Nucleus accumbens (tissue), 56 donors: ENCODE results near the gene RTN4.

ENCODE experiments used
- DNase-seq, 56 donors: peaks; one replicate each; lab custom pipeline; 2025; lab: John Stamatoyannopoulos, UW

RTN4 gene

GRCh38 chr2:54975598-54976492 lies 74.4 kb downstream of the RTN4 start:
- DNase-seq = no peak

DNA sequence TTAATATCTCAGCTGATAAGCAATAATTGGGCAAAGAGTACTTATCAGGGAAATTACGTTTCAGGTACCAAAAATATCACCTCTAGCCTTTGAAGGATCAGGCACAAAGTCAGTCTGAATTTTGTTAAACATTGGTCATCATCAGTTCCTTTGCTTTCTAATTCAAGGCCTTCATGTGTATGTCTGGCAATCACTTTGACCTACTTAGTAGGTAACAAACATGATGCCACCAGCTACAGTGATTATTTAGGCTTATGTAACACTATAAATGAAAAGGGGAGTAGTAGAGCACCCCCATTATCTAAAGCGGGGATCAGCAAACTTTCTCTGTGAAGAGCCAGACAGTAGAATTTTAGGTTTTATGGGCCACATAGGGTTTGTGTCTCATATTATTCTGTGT lies 75.1 kb downstream of the RTN4 start:
- DNase-seq = no peak

GRCh38 chr2:54969940-54970338 lies 80.3 kb downstream of the RTN4 start:
- DNase-seq = no peak

DNA sequence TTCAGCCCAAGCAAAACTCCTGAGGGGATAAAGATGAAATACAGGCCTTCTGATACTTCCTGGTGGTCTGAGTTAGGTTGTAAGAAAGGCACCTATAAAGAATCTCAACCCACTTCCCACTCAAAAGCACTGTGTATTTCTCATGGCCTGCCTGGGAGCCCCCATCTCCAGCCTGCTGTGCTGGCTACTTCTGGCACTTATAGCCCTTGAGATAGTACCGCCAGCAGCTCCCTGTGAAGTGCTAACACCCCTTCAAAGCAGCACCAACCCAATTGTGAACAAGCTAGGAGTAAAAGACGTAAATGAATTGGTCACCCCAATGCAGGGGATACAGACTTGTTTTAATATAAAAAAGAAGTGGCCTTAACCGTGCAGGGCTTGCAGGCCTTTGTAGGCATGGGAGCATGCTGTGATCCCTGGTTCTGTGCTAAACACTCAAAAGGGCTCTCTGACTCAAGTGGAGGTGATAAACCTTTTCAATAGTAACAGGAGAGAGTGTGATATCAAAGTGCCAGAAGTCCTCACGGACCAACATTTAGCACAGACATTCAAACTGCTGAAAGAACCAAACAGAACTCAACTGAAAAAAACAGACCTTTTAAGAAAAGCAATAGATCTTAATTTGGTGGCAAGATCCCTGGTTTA lies 80.8 kb downstream of the RTN4 start:
- no peak for DNase-seq

DNA sequence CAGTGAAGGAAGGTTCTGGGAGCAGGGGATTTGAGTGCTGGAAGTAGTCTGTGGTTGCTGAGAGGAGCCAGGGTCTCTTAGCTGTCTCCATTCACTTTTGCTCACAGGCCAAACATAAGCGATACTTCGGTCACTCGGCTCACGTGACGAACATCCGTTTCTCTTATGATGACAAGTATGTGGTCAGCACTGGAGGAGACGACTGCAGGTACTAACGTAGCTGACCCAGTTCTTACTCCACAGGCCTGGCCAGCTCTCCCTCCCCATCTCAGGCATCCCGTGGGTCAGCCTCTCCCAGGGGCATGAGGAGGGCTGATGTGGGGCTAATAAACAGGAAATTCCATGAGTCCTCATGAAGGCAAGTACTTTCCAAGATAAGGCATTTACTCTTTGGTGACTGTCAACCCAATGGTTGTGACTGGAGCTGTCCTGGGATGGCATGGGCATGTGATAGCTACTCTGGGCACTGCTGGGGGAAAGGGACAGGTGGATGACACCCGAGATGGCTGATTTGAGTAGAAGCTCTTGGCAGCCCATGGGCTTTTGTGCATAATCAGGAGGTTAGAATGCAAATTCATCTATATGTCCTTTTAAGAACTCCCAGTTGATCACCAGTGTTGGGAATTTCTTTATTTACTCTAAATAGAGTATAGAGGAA lies 81.6 kb downstream of the RTN4 start:
- DNase-seq = no peak

DNA sequence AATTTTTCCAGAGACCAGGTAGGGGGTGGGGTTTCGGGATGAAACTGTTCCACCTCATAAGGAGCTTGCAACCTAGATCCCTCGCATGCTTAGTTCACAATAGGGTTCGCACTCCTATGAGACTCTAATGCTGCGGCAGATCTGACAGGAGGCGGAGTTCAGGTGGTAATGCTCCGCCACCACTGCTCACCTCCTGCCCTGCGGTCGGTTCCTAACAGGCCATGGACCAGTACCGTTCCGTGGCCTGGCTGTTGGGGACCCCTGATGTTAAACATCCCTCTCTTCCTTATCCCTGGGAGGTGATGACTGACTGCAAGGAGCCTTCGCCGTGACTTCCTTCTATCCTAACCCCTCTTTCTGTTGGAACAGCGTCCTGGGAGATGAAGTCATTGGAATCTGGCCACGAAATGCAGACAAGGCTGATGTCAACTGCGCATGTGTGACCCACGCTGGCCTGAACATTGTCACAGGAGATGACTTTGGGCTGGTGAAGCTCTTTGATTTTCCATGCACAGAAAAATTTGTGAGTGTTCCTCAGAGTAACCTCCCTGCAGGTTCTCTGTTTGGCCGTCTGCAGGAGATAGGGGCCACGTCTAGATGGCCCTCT lies 82.4 kb downstream of the RTN4 start:
- peak in 4 of 56 donors; percentile 11 to 33 (median 28) for DNase-seq

GRCh38 chr2:54967269-54967668 lies 83.0 kb downstream of the RTN4 start:
- DNase-seq = peak in 7 of 56 donors; percentile 15 to 39 (median 24)

DNA sequence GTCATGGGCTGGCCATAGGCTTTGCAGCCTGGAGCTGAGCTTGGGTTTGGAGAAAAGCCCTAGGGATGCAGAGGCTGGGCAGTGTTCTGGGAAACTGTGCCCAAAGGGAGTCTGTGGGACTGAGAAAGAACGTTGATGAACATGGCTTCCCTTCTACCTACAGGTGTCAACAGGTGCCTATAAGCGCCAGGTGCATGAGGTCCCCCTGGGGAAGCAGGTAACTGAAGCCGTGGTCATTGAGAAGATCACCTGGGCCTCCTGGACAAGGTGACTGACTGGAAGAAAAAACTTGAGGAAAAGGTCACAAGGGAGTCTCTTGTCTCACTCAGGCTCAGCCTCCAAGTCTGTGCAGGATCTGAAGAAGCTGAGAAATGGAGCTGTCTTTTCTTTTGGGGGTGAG lies 83.4 kb downstream of the RTN4 start:
- no peak for DNase-seq

DNA sequence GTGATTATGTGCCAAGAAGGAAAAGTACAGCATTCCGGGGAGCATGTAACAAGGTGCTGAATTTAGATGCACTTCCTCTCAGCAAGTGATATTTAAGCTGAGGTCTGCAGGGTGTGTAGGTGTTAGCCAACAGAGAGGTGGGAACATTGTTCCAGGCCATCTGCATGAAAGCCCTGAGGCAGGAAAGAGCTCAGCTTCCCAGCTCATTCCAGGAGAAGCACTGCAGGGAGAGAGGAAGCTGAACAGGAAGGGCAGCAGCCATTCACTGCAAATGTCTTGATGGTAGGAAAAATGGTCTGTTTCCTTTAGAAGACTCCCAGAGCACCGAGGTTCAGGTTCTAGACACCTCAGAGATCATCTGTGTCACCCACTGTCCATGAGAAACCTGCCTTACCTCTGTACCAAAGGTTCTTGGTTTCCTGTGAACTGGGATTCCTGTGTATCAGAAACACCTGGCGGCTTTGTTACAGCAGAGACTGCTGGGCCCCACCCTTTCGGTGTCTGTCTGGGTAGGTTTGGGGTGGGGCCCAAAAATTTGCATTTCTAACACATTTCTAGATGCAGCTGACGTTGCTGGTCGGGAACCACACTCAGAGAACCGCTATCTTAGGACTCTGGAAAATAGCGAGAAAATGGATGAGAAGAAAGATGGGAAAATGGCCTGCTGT lies 84.0 kb downstream of the RTN4 start:
- no peak for DNase-seq

DNA sequence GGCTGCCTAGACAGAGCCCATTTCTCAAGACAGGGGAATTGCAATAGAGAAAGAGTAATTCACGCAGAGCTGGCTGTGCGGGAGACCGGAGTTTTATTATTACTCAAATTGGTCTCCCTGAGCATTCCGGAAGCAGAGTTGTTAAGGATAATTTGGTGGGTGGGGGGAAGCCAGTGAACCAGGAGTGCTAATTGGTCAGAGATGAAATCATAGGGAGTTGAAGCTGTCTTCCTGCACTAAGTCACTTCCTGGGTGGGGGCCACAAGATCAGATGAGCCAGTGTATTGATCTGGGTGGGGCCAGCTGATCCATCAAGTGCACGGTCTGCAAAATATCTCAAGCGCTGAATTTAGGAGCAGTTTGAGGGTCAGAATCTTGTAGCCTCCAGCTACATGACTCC lies 84.8 kb downstream of the RTN4 start:
- DNase-seq = no peak

- DNase-seq = no peak
Observed at GRCh38 chr2:54964816-54965215, 85.4 kb downstream of the RTN4 start.

- no peak for DNase-seq
Observed at GRCh38 chr2:54964271-54964670, 86.0 kb downstream of the RTN4 start.

DNA sequence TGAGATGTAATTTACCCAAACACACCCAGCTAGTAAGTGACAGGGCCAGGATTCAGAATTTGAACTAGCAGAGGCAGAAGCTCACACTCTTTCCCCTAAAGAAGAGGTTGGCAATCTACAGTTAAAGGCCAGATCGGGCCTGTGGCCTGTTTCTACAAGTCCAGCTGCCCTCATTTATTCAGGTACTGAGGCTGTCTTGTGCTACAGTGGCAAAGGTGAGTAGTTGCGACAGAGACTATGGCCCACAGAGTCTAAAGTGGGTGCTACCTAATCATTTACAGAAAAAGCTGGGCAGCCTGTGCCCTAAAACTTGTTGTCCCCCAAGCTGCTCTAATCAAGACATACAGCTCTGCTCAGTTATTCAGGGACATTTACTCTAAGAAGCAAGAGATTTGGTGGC lies 86.8 kb downstream of the RTN4 start:
- no peak for DNase-seq

- DNase-seq = no peak
Observed at GRCh38 chr2:54962935-54963440, 87.3 kb downstream of the RTN4 start.

- DNase-seq = no peak
Observed at GRCh38 chr2:54962511-54962910, 87.7 kb downstream of the RTN4 start.

GRCh38 chr2:54960164-54960563 lies 90.1 kb downstream of the RTN4 start:
- no peak for DNase-seq

DNA sequence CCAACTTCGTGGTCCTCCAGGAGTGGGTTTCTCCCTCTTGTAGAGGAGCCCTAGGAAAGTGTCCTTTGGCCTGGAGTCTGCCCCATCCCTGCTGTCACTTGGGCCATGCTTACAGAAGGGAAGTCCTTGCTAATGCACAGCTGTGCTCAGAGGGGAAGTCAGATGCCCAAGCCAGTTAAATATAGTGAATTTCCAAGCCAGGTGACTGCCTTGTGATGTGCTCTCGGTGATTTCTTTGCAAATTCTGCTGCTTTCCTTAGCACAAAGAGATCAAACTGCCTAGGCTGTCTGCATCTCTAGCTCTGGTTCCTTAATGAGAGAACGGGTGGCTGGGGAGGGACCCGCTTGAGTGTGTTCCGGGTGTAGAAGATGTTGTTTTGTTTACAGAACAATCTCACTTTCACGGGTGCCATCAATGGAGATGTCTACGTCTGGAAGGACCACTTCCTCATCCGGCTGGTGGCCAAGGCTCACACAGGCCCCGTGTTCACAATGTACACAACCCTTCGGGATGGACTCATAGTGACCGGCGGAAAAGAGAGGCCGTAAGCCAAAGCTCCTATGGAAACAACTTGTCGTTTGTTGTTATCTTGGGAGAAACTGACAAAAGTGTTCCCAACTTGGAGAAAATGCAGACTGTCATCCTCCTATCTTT lies 91.4 kb downstream of the RTN4 start:
- peak in 5 of 56 donors; percentile 14 to 26 (median 20) for DNase-seq

- DNase-seq = no peak
Observed at GRCh38 chr2:54957321-54957999, 92.8 kb downstream of the RTN4 start.

- DNase-seq = no peak
Observed at GRCh38 chr2:54956111-54956627, 94.1 kb downstream of the RTN4 start.
